GM12878 (cell line): Measurements from ENCODE around the gene MYOM3. TPM values are rescaled to one million over a fixed set of nuclear protein-coding genes. Genes with fewer than 3 reads are reported as not detected.

Experiments
- ATAC-seq: fragments of 200-7000 bp; cut with Tn5 transposase; 3 replicates; pipeline ENCODE4 v1.9.1; 2020; ENCODE audit warnings: mild to moderate bottlenecking, moderate library complexity
- BruUV-seq: library from RNA; stranded (reverse); fragments of 400-500 nt; replicated peaks from 2 replicates; lab custom pipeline; 2021; lab: Mats Ljungman, UMichigan
- CTCF ChIA-PET: fragments of 300-600 bp; sonication (Branson Sonifier 250); formaldehyde crosslinking; extraction: SDS; loops from one replicate; lab custom pipeline; 2021; ENCODE audit warnings: inconsistent platforms; lab: Yijun Ruan, JAX
- POLR2A ChIA-PET: fragments of 350-600 bp; formaldehyde crosslinking; extraction: SDS; loops from one replicate; lab custom pipeline; 2021; ENCODE audit warnings: inconsistent platforms; lab: Charles Lee
- RAD21 ChIA-PET: fragments of 300-600 bp; sonication (Branson Sonifier 250); formaldehyde crosslinking; loops from one replicate; lab custom pipeline; 2023; ENCODE audit warnings: antibody characterized with exemption; ENCODE audit not compliant: unreplicated experiment; lab: Charles Lee
- SMC1A ChIA-PET: fragments of 300-600 bp; sonication (Branson Sonifier 250); formaldehyde crosslinking; loops from one replicate; lab custom pipeline; 2023; ENCODE audit not compliant: unreplicated experiment, uncharacterized antibody; lab: Charles Lee
- DNase-seq: peaks from one replicate; pipeline ENCODE4 v3.0.0-alpha.2; 2011; ENCODE audit warnings: low read depth, low spot score
- FAIRE-seq: peaks from 3 replicates; lab custom pipeline; 2011; peaks lifted over from hg19 to GRCh38; lab: Jason Lieb, UNC
- H2AFZ ChIP-seq: 2 replicates; pipeline ENCODE4 v1.6.0; 2011; ENCODE audit warnings: low read depth, low read length, control low read depth; ENCODE audit not compliant: control insufficient read depth
- H3K27ac ChIP-seq: 2 replicates; pipeline ENCODE4 v1.5.1; 2011; ENCODE audit warnings: control low read depth; ENCODE audit not compliant: control insufficient read depth, insufficient read depth
- H3K27me3 ChIP-seq, 2 experiments: replicated peaks in 1 of 2; 2 replicates each; pipeline versions ENCODE4 v1.6.0 to v1.6.1; 2011; ENCODE audit warnings: low read length in 1 of 2; ENCODE audit not compliant: control insufficient read depth in 2 of 2, insufficient read depth in 2 of 2
- H3K36me3 ChIP-seq, 2 experiments: 2 replicates each; pipeline ENCODE4 v1.5.1; 2011; ENCODE audit warnings: low read length in 1 of 2; ENCODE audit not compliant: control insufficient read depth in 2 of 2, insufficient read depth in 2 of 2
- H3K4me1 ChIP-seq: 2 replicates; pipeline ENCODE4 v1.6.1; 2011; ENCODE audit warnings: mild to moderate bottlenecking, low read length, moderate library complexity, mixed read lengths; ENCODE audit not compliant: control insufficient read depth, insufficient read depth
- H3K4me2 ChIP-seq: 2 replicates; pipeline ENCODE4 v1.6.0; 2011; ENCODE audit warnings: control low read depth; ENCODE audit not compliant: control insufficient read depth, insufficient read depth
- H3K4me3 ChIP-seq: fragments of 200-600 bp; sonication (generic); 2 replicates; pipeline ENCODE4 v1.5.1; 2016
- H3K79me2 ChIP-seq: 2 replicates; pipeline ENCODE4 v1.6.0; 2011; ENCODE audit warnings: low read length; ENCODE audit not compliant: control insufficient read depth, insufficient read depth
- H3K9ac ChIP-seq: 2 replicates; pipeline ENCODE4 v1.8.0; 2011; ENCODE audit warnings: low read length, control low read depth, mixed read lengths; ENCODE audit not compliant: control insufficient read depth, insufficient read depth
- H3K9me3 ChIP-seq: replicated peaks from 3 replicates; pipeline ENCODE4 v1.5.1; 2011; ENCODE audit warnings: mild to moderate bottlenecking, low read length; ENCODE audit not compliant: control insufficient read depth, insufficient read depth
- H4K20me1 ChIP-seq: 2 replicates; pipeline ENCODE4 v1.6.0; 2011; ENCODE audit not compliant: control insufficient read depth, insufficient read depth
- BRCA1 ChIP-seq: IDR thresholded peaks from 2 replicates; pipeline ENCODE4 v1.6.1; 2011; ENCODE audit warnings: low read depth, low read length, improper control_type of control experiment
- CHD2 ChIP-seq: IDR thresholded peaks from 2 replicates; pipeline ENCODE4 v1.6.1; 2011; ENCODE audit warnings: low read depth, low read length, improper control_type of control experiment, borderline replicate concordance
- CREB1 ChIP-seq: IDR thresholded peaks from 2 replicates; pipeline ENCODE4 v1.6.1; 2012; ENCODE audit warnings: low read depth, mild to moderate bottlenecking, inconsistent platforms
- EP300 ChIP-seq, 2 experiments: fragments of 150-350 bp in 1 of 2; IDR thresholded peaks; 2 replicates each; pipeline ENCODE4 v1.6.1; 2011 to 2012; ENCODE audit warnings: low read depth in 2 of 2, low read length in 2 of 2, borderline replicate concordance in 1 of 2, improper control_type of control experiment in 1 of 2, inconsistent platforms in 1 of 2; ENCODE audit not compliant: control insufficient read depth in 1 of 2
- ETV6 ChIP-seq, 2 experiments: fragments of 450-650 bp in 1 of 2; IDR thresholded peaks in 1 of 2; conservative IDR thresholded peaks in 1 of 2; 2 replicates each; pipeline ENCODE4 v1.6.1; 2014; ENCODE audit warnings: antibody characterized with exemption in 1 of 2, borderline replicate concordance in 1 of 2, low read depth in 1 of 2, mild to moderate bottlenecking in 1 of 2, moderate library complexity in 1 of 2
- MAX ChIP-seq: IDR thresholded peaks from 2 replicates; pipeline ENCODE4 v1.6.1; 2012; ENCODE audit warnings: low read depth, low read length, improper control_type of control experiment
- RB1 ChIP-seq: fragments of 450-650 bp; formaldehyde crosslinking; IDR thresholded peaks from 2 replicates; pipeline ENCODE4 v1.6.1; 2017; ENCODE audit warnings: mild to moderate bottlenecking, borderline replicate concordance
- SPI1 ChIP-seq: IDR thresholded peaks from 2 replicates; pipeline ENCODE4 v1.6.1; 2011; ENCODE audit warnings: low read depth, mild to moderate bottlenecking, low read length, moderate library complexity, borderline replicate concordance; ENCODE audit not compliant: insufficient read depth
- SREBF2 ChIP-seq: IDR thresholded peaks from 2 replicates; pipeline ENCODE4 v1.6.1; 2012; ENCODE audit warnings: mild to moderate bottlenecking, low read length
- STAT3 ChIP-seq: IDR thresholded peaks from 2 replicates; pipeline ENCODE4 v1.6.1; 2011; ENCODE audit warnings: low read depth, low read length, improper control_type of control experiment
- TAF1 ChIP-seq: IDR thresholded peaks from 2 replicates; pipeline ENCODE4 v1.6.1; 2011; ENCODE audit warnings: mild to moderate bottlenecking, low read depth, low read length, borderline replicate concordance
- ZNF24 ChIP-seq: fragments of 450-650 bp; IDR thresholded peaks from 2 replicates; pipeline ENCODE4 v1.6.1; 2017; ENCODE audit warnings: antibody characterized with exemption, mild to moderate bottlenecking
- ZSCAN29 ChIP-seq: fragments of 450-650 bp; IDR thresholded peaks from 2 replicates; pipeline ENCODE4 v1.6.1; 2017; ENCODE audit warnings: mild to moderate bottlenecking, moderate library complexity
- ZZZ3 ChIP-seq: IDR thresholded peaks from 2 replicates; pipeline ENCODE4 v1.6.1; 2011; ENCODE audit warnings: low read depth; ENCODE audit not compliant: control insufficient read depth, insufficient read length
- WGBS: methylation state at CpG from one replicate; pipeline ENCODE4 v1.1.6; 2016; ENCODE audit warnings: low lambda C conversion rate; ENCODE audit not compliant: insufficient replicate concordance, insufficient coverage; ENCODE audit errors: missing lambda C conversion rate; 5-methylcytosine and 5-hydroxymethylcytosine counted together
- in situ Hi-C: fragments of 300-500 bp; cut with MboI; formaldehyde crosslinking; loops from 9 replicates; pipeline ENCODE4 v1.14.3; 2018; ENCODE audit warnings: mixed read lengths
- intact Hi-C: fragments of 100-400 bp; cut with micrococcal nuclease; formaldehyde crosslinking; loops from one replicate; pipeline ENCODE4 v1.14.2; 2022; ENCODE audit not compliant: unreplicated experiment
- polyA plus RNA-seq, 11 experiments: library from polyadenylated mRNA; depleted of rRNA in 4 of 11; unstranded in 6 of 11; stranded (reverse) in 5 of 11; fragments of >200 nt; fragmentation: Nextera tagmentation in 4 of 11; fragmentation: Illumina TruSeq in 1 of 11; extraction: Ambion mirVana in 4 of 11; extraction: Trizol in 1 of 11; gene quantifications; 1 replicate in 1 of 11; 2 replicates in 10 of 11; pipeline versions ENCODE4 v1.2.1 to v1.2.3, GENCODE V29; 2011 to 2016; ENCODE audit warnings: inconsistent platforms in 2 of 11, missing spikeins in 2 of 11, low read depth in 1 of 11
- total RNA-seq, 4 experiments: library from RNA; depleted of rRNA in 3 of 4; stranded (reverse); fragments of >200 nt in 3 of 4; fragmentation: Illumina TruSeq in 1 of 4; extraction: Trizol in 1 of 4; gene quantifications; 2 replicates each; pipeline versions ENCODE4 v1.2.1 to v1.2.3, GENCODE V29; 2013 to 2021
- TF ChIP-seq, protein P1 (sequence below): fragments of 150-350 bp; IDR thresholded peaks from 2 replicates; pipeline ENCODE4 v1.6.1; 2016; ENCODE audit warnings: low read depth, low read length

The MYOM3 gene
- total and polyA plus RNA-seq, 10 of the 15 experiments (the other 5 are each of a cell fraction or from before 2014, with no cell fraction given): 0.06 TPM; not detected in 9

GRCh38 chr1:24123611-24124010, 11.7 kb upstream of the MYOM3 start:
- BruUV-seq: no TSS peak
- Histone ChIP-seq H3K36me3 (no peaks in the 10 kb centered on the region), H3K4me3 (no peak overlapping the region), H3K79me2 (no peaks in the 10 kb centered on the region), H3K27ac (no peak overlapping the region), H3K27me3 (peaks cover 0 to 3% of the 10 kb centered on the region in 2 experiments; a peak in 2 of 4 replicates), H2AFZ (no peak overlapping the region), H3K9me3 (no peaks in the 10 kb centered on the region; the same call in 2 of the 3 replicates), H3K4me2 (no peak overlapping the region), H3K4me1 (no peaks in the 10 kb centered on the region; the same call in 1 of the 2 replicates), H4K20me1 (no peaks in the 10 kb centered on the region), H3K9ac (no peak overlapping the region)
- ATAC-seq (no peak), FAIRE-seq (no peak), DNase-seq (no peak)
- ChIA-PET POLR2A (no interaction called here), CTCF (no interaction called here), RAD21 (no interaction called here), SMC1A (no interaction called here)
- TF ChIP-seq ETV6 (conservative IDR thresholded peaks at IDR 0.05 in 1 of 2, IDR thresholded peaks at IDR 0.05 in 1 of 2; ENCODE audit: borderline replicate concordance in 1 of 2, low read depth in 1 of 2): no peak
- no peak for TF ChIP-seq ZNF24
- no peak for TF ChIP-seq RB1
- no peak for TF ChIP-seq EP300 (IDR thresholded peaks at IDR 0.05; ENCODE audit: borderline replicate concordance in 1 of 2, control insufficient read depth in 1 of 2, low read depth in 2 of 2, low read length in 2 of 2)
- TF ChIP-seq BRCA1: no peak
- intact Hi-C loops (no loop called here), in situ Hi-C loops (no loop called here)
- WGBS: 33% methylated on average over 6 of the region's 6 CpGs

- ChIA-PET POLR2A (no interaction called here), RAD21 (no interaction called here), SMC1A (no interaction called here), CTCF (no interaction called here)
- Histone ChIP-seq H2AFZ (no peak overlapping the region), H3K79me2 (no peaks in the 10 kb centered on the region), H3K4me3 (no peak overlapping the region), H3K9ac (no peak overlapping the region), H4K20me1 (no peaks in the 10 kb centered on the region), H3K27me3 (peaks cover 0 to 3% of the 10 kb centered on the region in 2 experiments; a peak in 2 of 4 replicates), H3K27ac (no peak overlapping the region), H3K9me3 (no peaks in the 10 kb centered on the region), H3K4me2 (no peak overlapping the region), H3K36me3 (no peaks in the 10 kb centered on the region), H3K4me1 (no peaks in the 10 kb centered on the region; the same call in 1 of the 2 replicates)
- DNase-seq: no peak
- no TSS peak for BruUV-seq
- intact Hi-C loops (no loop called here), in situ Hi-C loops (no loop called here)
- WGBS: 37% methylated on average over 7 of the region's 7 CpGs
- ATAC-seq: no peak
- FAIRE-seq: no peak
- TF ChIP-seq, protein P1, sequence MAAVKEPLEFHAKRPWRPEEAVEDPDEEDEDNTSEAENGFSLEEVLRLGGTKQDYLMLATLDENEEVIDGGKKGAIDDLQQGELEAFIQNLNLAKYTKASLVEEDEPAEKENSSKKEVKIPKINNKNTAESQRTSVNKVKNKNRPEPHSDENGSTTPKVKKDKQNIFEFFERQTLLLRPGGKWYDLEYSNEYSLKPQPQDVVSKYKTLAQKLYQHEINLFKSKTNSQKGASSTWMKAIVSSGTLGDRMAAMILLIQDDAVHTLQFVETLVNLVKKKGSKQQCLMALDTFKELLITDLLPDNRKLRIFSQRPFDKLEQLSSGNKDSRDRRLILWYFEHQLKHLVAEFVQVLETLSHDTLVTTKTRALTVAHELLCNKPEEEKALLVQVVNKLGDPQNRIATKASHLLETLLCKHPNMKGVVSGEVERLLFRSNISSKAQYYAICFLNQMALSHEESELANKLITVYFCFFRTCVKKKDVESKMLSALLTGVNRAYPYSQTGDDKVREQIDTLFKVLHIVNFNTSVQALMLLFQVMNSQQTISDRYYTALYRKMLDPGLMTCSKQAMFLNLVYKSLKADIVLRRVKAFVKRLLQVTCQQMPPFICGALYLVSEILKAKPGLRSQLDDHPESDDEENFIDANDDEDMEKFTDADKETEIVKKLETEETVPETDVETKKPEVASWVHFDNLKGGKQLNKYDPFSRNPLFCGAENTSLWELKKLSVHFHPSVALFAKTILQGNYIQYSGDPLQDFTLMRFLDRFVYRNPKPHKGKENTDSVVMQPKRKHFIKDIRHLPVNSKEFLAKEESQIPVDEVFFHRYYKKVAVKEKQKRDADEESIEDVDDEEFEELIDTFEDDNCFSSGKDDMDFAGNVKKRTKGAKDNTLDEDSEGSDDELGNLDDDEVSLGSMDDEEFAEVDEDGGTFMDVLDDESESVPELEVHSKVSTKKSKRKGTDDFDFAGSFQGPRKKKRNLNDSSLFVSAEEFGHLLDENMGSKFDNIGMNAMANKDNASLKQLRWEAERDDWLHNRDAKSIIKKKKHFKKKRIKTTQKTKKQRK: no peak
- TF ChIP-seq ZZZ3: no peak
- no peak for TF ChIP-seq SREBF2
- no peak for TF ChIP-seq MAX
- no peak for TF ChIP-seq CHD2
- TF ChIP-seq TAF1: no peak
- no peak for TF ChIP-seq SPI1
- TF ChIP-seq CREB1: no peak
- no peak for TF ChIP-seq STAT3
- no peak for TF ChIP-seq ZSCAN29
These were observed 10.8 kb upstream of the MYOM3 start for GRCh38 chr1:24122776-24123175.
